Bronchial epithelial cell (primary cell): Measurements from ENCODE around the gene BRD4. TPM values are rescaled to one million over a fixed set of nuclear protein-coding genes. Genes with fewer than 3 reads are reported as not detected.
A peak's percentile ranks its signal among the peaks of the same experiment; 100 is the strongest.

Experiments used
- DNase-seq: peaks from one replicate; pipeline ENCODE4 v3.0.0-alpha.2; 2010; ENCODE audit warnings: low read depth
- FAIRE-seq: peaks from 2 replicates; lab custom pipeline; 2011; peaks lifted over from hg19 to GRCh38; lab: Jason Lieb, UNC
- H3K27me3 ChIP-seq: 2 replicates; pipeline ENCODE4 v1.5.1; 2011; ENCODE audit warnings: low read length; ENCODE audit not compliant: control insufficient read depth, insufficient read depth
- H3K36me3 ChIP-seq: 2 replicates; pipeline ENCODE4 v1.5.1; 2011; ENCODE audit warnings: low read length; ENCODE audit not compliant: control insufficient read depth, insufficient read depth
- H3K4me3 ChIP-seq: 2 replicates; pipeline ENCODE4 v1.5.1; 2011; ENCODE audit warnings: mild to moderate bottlenecking, low read depth, low read length, control low read depth
- CTCF ChIP-seq: IDR thresholded peaks from 2 replicates; pipeline ENCODE4 v1.5.1; 2011; ENCODE audit warnings: mild to moderate bottlenecking, moderate library complexity, low read length, control low read depth, inconsistent platforms; ENCODE audit not compliant: insufficient read depth, severe bottlenecking
- total RNA-seq: library from RNA; depleted of rRNA; stranded (reverse); fragments of >200 nt; gene quantifications from 2 replicates; pipeline ENCODE4 v1.2.1, GENCODE V29; 2014

BRD4 gene
- total RNA-seq, 1 donor from 2014 or later: 12.1 TPM

DNA sequence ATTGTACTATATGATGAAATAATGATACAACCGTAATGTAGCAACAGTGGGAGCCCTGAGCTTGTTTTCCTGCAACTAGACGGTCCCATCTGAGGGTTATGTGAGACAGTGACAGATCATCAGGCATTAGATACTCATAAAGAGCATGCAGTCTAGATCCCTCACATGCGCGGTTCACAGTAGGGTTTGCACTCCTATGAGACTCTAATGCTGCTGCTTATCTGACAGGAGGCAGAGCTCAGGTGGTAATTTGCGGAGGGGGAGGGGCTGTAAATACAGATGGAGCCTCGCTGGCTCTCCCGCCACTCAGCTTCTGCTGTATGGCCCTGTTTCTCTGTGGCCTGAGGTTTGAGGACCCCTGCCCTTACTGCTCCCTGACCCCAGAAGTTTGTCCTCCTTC, 113.8 kb downstream of the BRD4 start:
- Histone ChIP-seq H3K27me3 (no peaks in the 10 kb centered on the region), H3K4me3 (no peak overlapping the region), H3K36me3 (no peaks in the 10 kb centered on the region)
- DNase-seq: no peak
- no peak for TF ChIP-seq CTCF
- FAIRE-seq: no peak

GRCh38 chr19:15216363-15216762, 116.0 kb downstream of the BRD4 start:
- H3K27me3 ChIP-seq: no peaks in the 10 kb centered on the region
- no peak for FAIRE-seq
- H3K36me3 ChIP-seq: no peaks in the 10 kb centered on the region
- DNase-seq: peak; percentile 79
- H3K4me3 ChIP-seq: no peak overlapping the region
- no peak for TF ChIP-seq CTCF

GRCh38 chr19:15213715-15214381, 118.5 kb downstream of the BRD4 start:
- no peak for FAIRE-seq
- Histone ChIP-seq H3K27me3 (no peaks in the 10 kb centered on the region), H3K36me3 (no peaks in the 10 kb centered on the region), H3K4me3 (no peak overlapping the region)
- no peak for TF ChIP-seq CTCF
- no peak for DNase-seq

DNA sequence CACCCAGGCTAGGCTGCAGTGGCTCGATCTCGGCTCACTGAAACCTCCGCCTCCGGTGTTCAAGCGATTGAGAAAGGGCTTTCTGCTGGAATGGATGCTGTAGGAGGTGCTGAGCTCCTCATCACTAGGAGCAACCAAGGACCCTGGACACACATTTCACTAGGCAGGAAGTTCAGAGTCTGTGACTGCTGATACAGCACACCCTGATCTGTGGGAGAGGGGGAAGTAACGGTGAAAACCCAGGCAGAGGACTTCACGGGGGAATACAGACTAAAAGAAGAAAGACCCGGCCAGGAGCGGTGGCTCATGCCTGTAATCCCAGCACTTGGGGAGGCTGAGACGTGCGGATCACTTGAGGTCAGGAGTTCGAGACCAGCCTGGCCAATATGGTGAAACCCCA, 119.6 kb downstream of the BRD4 start:
- Histone ChIP-seq H3K36me3 (no peaks in the 10 kb centered on the region), H3K4me3 (no peak overlapping the region), H3K27me3 (no peaks in the 10 kb centered on the region)
- FAIRE-seq: no peak
- DNase-seq: no peak
- TF ChIP-seq CTCF: no peak

- no peak for FAIRE-seq
Observed at GRCh38 chr19:15210323-15210781, 122.0 kb downstream of the BRD4 start.

More at GRCh38 chr19:15210323-15210781, 122.0 kb downstream of the BRD4 start:
- no peak for TF ChIP-seq CTCF
- Histone ChIP-seq H3K4me3 (no peak overlapping the region), H3K36me3 (no peaks in the 10 kb centered on the region), H3K27me3 (no peaks in the 10 kb centered on the region)
- peak; percentile 84 for DNase-seq
